ENCODE results near the gene MRPL28. TPM values are rescaled to one million over a fixed set of nuclear protein-coding genes. Genes with fewer than 3 reads are reported as not detected.
"Not testable (repeated sequence)": the region's sequence is repeated elsewhere in the genome, so short reads cannot be mapped to it uniquely, and the experiment has no call there.

Gene MRPL28
- total RNA-seq, 4 donors from 2014 or later, result 47.7 to 93.5 (median 55.8) TPM

GRCh38 chr16:342455-343213, 27.7 kb downstream of the MRPL28 start:
- Histone ChIP-seq H3K4me3 (no peak overlapping the region), H3K36me3 (peaks cover 0 to 55% of the 10 kb centered on the region in 2 donors), H3K4me1 (peaks cover 0 to 12% (median 4%) of the 10 kb centered on the region in 3 donors), H3K27ac (no peak overlapping the region), H3K9me3 (no peaks in the 10 kb centered on the region), H3K27me3 (no peaks in the 10 kb centered on the region)
- WGBS, 2 donors (ENCODE audit: low coverage in 1 of 2), result 100% methylated on average over 4 of the region's 18 CpGs; no CpG with 5 or more reads in 1 of the 2 donors
- TF ChIP-seq POLR2A (IDR thresholded peaks at IDR 0.05) (no peak), CTCF (IDR thresholded peaks at IDR 0.05) (no peak), POLR2AphosphoS5 (IDR thresholded peaks at IDR 0.05) (no peak), EP300 (IDR thresholded peaks at IDR 0.05) (no peak)
- no peak for ATAC-seq

GRCh38 chr16:341974-342336, 28.4 kb downstream of the MRPL28 start:
- H3K9me3 ChIP-seq, result not testable (repeated sequence)
- 80 to 91% methylated on average over 3 to 11 of the region's 13 CpGs for WGBS, 2 donors (ENCODE audit: low coverage in 1 of 2)
- peaks cover 0 to 17% (median 4%) of the 10 kb centered on the region in 3 donors for H3K4me1 ChIP-seq

GRCh38 chr16:341095-341973, 29.0 kb downstream of the MRPL28 start:
- H3K27me3 ChIP-seq, ATAC-seq, H3K4me3 ChIP-seq, H3K9me3 ChIP-seq, H3K27ac ChIP-seq: not testable (repeated sequence)
- H3K4me1 ChIP-seq, result peaks cover 0 to 17% (median 4%) of the 10 kb centered on the region in 3 donors
- H3K36me3 ChIP-seq, result peaks cover 0 to 43% of the 10 kb centered on the region in 2 donors
- no CpG with 5 or more reads among the region's 47 CpGs for WGBS, 2 donors (ENCODE audit: low coverage in 1 of 2)

More at GRCh38 chr16:341974-342336, 28.4 kb downstream of the MRPL28 start:
- not testable (repeated sequence) for H3K27ac ChIP-seq, H3K4me3 ChIP-seq, H3K27me3 ChIP-seq, ATAC-seq
- H3K36me3 ChIP-seq, result peaks cover 0 to 49% of the 10 kb centered on the region in 2 donors

- no peak for ATAC-seq
- H3K4me1 ChIP-seq, result peaks cover 0 to 21% (median 4%) of the 10 kb centered on the region in 3 donors
- no peak overlapping the region for H3K4me3 ChIP-seq
- H3K36me3 ChIP-seq, result peaks cover 0 to 35% of the 10 kb centered on the region in 2 donors
- no peaks in the 10 kb centered on the region for H3K9me3 ChIP-seq
- WGBS, 2 donors (ENCODE audit: low coverage in 1 of 2), result 88 to 95% methylated on average over 5 to 7 of the region's 23 CpGs
- H3K27me3 ChIP-seq, result no peaks in the 10 kb centered on the region
- TF ChIP-seq POLR2A (IDR thresholded peaks at IDR 0.05), result no peak
- no peak for TF ChIP-seq CTCF (IDR thresholded peaks at IDR 0.05)
- TF ChIP-seq EP300 (IDR thresholded peaks at IDR 0.05), result no peak
- TF ChIP-seq POLR2AphosphoS5 (IDR thresholded peaks at IDR 0.05), result no peak
- H3K27ac ChIP-seq, result no peak overlapping the region
These were observed 29.8 kb downstream of the MRPL28 start for GRCh38 chr16:340370-341091.

- no peak overlapping the region for H3K27ac ChIP-seq
- H3K36me3 ChIP-seq, result peaks cover 0 to 26% of the 10 kb centered on the region in 2 donors
- TF ChIP-seq POLR2A (IDR thresholded peaks at IDR 0.05) (no peak), EP300 (IDR thresholded peaks at IDR 0.05) (no peak), CTCF (IDR thresholded peaks at IDR 0.05) (no peak), POLR2AphosphoS5 (IDR thresholded peaks at IDR 0.05) (no peak)
- no peaks in the 10 kb centered on the region for H3K9me3 ChIP-seq
- H3K27me3 ChIP-seq, result no peaks in the 10 kb centered on the region
- 67 to 89% methylated on average over 3 of the region's 5 CpGs for WGBS, 2 donors (ENCODE audit: low coverage in 1 of 2)
- peaks cover 0 to 26% (median 4%) of the 10 kb centered on the region in 3 donors for H3K4me1 ChIP-seq
- no peak for ATAC-seq
- no peak overlapping the region for H3K4me3 ChIP-seq
These were observed 30.7 kb downstream of the MRPL28 start for GRCh38 chr16:339680-340079.

All from gastroesophageal sphincter (tissue), 4 donors.